DND-41 (cell line): ENCODE data around the gene MAST4.

Source experiments
- ATAC-seq: fragments of 200-7000 bp; cut with Tn5 transposase; 3 replicates; pipeline ENCODE4 v1.9.1; 2021; ENCODE audit warnings: low read depth; ENCODE audit not compliant: insufficient read depth
- DNase-seq: peaks from one replicate; pipeline ENCODE4 v3.0.0-alpha.2; 2020
- H2AFZ ChIP-seq: 2 replicates; pipeline ENCODE4 v1.6.0; 2012; ENCODE audit warnings: low read depth, low read length
- H3K27ac ChIP-seq: 2 replicates; pipeline ENCODE4 v1.5.1; 2012; ENCODE audit warnings: low read length, inconsistent platforms
- H3K27me3 ChIP-seq: fragments of 200-600 bp; sonication (generic); 2 replicates; pipeline ENCODE4 v1.6.0; 2012; ENCODE audit warnings: low read length, mild to moderate bottlenecking, inconsistent platforms; ENCODE audit not compliant: insufficient read depth, poor library complexity
- H3K36me3 ChIP-seq: 2 replicates; pipeline ENCODE4 v1.5.1; 2012; ENCODE audit warnings: low read length, inconsistent platforms; ENCODE audit not compliant: insufficient read depth
- H3K4me1 ChIP-seq: 2 replicates; pipeline ENCODE4 v1.5.1; 2012; ENCODE audit warnings: mild to moderate bottlenecking, low read length; ENCODE audit not compliant: insufficient read depth
- H3K4me2 ChIP-seq: 2 replicates; pipeline ENCODE4 v1.6.0; 2012; ENCODE audit warnings: mild to moderate bottlenecking, moderate library complexity, low read length, inconsistent platforms; ENCODE audit not compliant: insufficient read depth
- H3K4me3 ChIP-seq, 2 experiments: fragments of 200-600 bp in 1 of 2; shearing (Covaris generic) in 1 of 2; 2 replicates each; pipeline ENCODE4 v1.5.1; 2012 to 2016; ENCODE audit warnings: inconsistent platforms in 2 of 2, low read length in 2 of 2, mild to moderate bottlenecking in 2 of 2, low read depth in 1 of 2, moderate library complexity in 1 of 2
- H3K79me2 ChIP-seq: 2 replicates; pipeline ENCODE4 v1.6.0; 2012; ENCODE audit warnings: low read length, inconsistent platforms; ENCODE audit not compliant: insufficient read depth
- H3K9ac ChIP-seq: 2 replicates; pipeline ENCODE4 v1.6.0; 2012; ENCODE audit warnings: low read depth, mild to moderate bottlenecking, inconsistent platforms, low read length, moderate library complexity
- H3K9me3 ChIP-seq: 2 replicates; pipeline ENCODE4 v1.5.1; 2012; ENCODE audit warnings: low read length, moderate library complexity, mild to moderate bottlenecking, inconsistent platforms; ENCODE audit not compliant: insufficient read depth, severe bottlenecking
- H4K20me1 ChIP-seq: 2 replicates; pipeline ENCODE4 v1.6.0; 2012; ENCODE audit warnings: low read length; ENCODE audit not compliant: insufficient read depth
- EZH2 ChIP-seq: IDR thresholded peaks from 3 replicates; pipeline ENCODE4 v1.6.1; 2012; ENCODE audit warnings: borderline replicate concordance, low read depth, mild to moderate bottlenecking, moderate library complexity, low read length, inconsistent platforms; ENCODE audit not compliant: severe bottlenecking
- TF ChIP-seq, protein P1 (sequence below): IDR thresholded peaks from 2 replicates; pipeline ENCODE4 v1.5.1; 2012; ENCODE audit warnings: borderline replicate concordance, low read length, moderate library complexity, mild to moderate bottlenecking; ENCODE audit not compliant: poor library complexity, severe bottlenecking; ENCODE audit errors: extremely low read depth

Gene MAST4

DNA sequence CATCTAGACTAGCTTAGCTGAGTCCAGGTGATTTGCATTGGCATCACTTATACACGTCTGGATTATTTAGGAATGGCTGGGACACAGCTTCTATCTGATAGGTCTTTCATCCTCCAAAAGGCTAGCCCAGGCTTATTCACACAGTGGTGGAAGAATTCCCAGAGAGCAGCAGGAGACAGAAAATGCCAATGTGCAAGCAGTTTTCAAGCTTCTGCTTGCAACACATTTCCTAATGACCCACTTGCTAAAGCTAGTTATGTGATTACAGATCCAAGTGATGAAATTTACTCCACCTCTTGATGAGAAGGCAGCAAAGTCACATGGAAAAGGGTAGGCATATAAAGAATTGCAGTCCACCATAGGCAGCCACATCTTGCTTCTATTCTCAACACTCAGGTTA, 44.2 kb upstream of the MAST4 start:
- Histone ChIP-seq H3K79me2 (no peaks in the 10 kb centered on the region), H3K27me3 (no peaks in the 10 kb centered on the region), H3K36me3 (no peaks in the 10 kb centered on the region), H3K4me2 (no peak overlapping the region), H2AFZ (no peak overlapping the region), H4K20me1 (no peaks in the 10 kb centered on the region), H3K9me3 (peaks cover 9% of the 10 kb centered on the region), H3K27ac (no peak overlapping the region), H3K9ac (no peak overlapping the region), H3K4me1 (peaks cover 17% of the 10 kb centered on the region), H3K4me3 (no peak overlapping the region)
- no peak for DNase-seq
- TF ChIP-seq EZH2, result no peak
- TF ChIP-seq, protein P1, sequence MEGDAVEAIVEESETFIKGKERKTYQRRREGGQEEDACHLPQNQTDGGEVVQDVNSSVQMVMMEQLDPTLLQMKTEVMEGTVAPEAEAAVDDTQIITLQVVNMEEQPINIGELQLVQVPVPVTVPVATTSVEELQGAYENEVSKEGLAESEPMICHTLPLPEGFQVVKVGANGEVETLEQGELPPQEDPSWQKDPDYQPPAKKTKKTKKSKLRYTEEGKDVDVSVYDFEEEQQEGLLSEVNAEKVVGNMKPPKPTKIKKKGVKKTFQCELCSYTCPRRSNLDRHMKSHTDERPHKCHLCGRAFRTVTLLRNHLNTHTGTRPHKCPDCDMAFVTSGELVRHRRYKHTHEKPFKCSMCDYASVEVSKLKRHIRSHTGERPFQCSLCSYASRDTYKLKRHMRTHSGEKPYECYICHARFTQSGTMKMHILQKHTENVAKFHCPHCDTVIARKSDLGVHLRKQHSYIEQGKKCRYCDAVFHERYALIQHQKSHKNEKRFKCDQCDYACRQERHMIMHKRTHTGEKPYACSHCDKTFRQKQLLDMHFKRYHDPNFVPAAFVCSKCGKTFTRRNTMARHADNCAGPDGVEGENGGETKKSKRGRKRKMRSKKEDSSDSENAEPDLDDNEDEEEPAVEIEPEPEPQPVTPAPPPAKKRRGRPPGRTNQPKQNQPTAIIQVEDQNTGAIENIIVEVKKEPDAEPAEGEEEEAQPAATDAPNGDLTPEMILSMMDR, result no peak
- no peak for ATAC-seq

DNA sequence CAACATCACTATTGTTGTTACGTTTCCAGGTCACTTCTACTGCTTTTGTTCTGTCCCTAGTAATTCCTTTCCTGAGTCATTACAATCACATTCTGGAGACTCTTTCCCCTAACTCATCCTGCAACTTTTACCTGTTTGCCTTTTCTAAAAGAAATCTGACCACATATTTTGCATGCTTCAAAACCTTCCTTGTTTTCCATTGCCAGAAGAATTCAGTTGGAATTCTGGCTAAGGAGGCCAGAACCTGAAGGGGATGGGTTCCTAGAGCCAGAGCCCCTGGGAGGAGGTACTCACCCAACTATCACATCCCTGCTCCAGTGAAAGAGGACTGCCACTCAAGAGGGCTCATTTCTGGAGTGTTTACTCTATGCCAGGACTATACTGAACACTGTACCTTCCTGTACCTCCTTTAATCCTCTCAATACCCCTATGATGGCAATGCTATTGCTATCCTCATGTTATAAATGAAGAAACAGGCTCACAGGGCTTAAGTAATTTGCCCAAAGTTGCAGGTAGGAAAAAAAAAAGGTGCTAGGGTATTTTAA, 42.8 kb upstream of the MAST4 start:
- no peaks in the 10 kb centered on the region for H3K27me3 ChIP-seq
- no peak for TF ChIP-seq EZH2
- TF ChIP-seq, protein P1, result no peak

DNA sequence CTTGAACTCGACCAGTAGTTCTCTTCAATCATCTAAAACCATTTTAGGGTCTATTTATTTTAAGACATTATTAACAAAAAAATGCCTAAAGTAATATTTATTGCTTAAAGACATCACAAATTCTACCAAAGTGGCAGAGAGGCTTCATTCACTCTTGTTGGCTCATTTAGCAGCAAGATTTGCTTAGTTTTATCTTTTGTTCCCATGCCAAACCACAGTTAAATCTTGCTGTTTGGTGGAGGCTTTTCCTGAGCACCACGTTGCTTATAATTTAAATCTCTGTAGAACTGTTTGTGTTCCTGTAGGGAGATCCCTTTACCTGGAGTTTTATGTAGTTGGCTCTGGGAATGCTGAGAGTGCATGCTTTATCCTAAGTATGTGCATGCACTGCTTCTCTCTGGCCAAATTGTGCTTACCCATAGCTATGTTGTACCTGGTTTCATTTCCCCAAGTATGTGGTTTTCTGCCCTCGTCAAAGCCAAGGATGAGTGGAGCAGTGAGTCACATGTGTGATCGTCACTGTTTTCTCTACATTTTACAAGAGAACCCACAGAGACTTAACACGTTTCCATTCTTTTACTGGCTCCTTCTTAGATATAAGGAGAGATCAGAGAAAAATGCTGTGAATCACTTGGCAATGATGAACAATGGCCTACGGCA, 42.1 kb upstream of the MAST4 start:
- Histone ChIP-seq H3K79me2 (no peaks in the 10 kb centered on the region), H3K27me3 (no peaks in the 10 kb centered on the region), H2AFZ (peak overlapping the region; percentile 12), H3K9me3 (peaks cover 4% of the 10 kb centered on the region), H3K9ac (0 out of 2 replicates have a peak overlapping the region, but pooled peaks have one; percentile 4), H3K4me2 (peak overlapping the region; percentile 53), H3K4me3 (peak overlapping the region in 1 of 2 experiments; percentile 34; a peak in 2 of 4 replicates), H3K36me3 (no peaks in the 10 kb centered on the region), H3K27ac (peak overlapping the region; percentile 22), H4K20me1 (no peaks in the 10 kb centered on the region), H3K4me1 (peaks cover 25% of the 10 kb centered on the region)
- TF ChIP-seq, protein P1, result no peak
- TF ChIP-seq EZH2, result no peak
- peak; percentile 94 for ATAC-seq
- DNase-seq, result peak; percentile 62

More for the DNA sequence above, 42.8 kb upstream of the MAST4 start:
- DNase-seq (no peak), ATAC-seq (no peak)
- Histone ChIP-seq H3K36me3 (no peaks in the 10 kb centered on the region), H3K4me3 (no peak overlapping the region), H3K4me1 (peaks cover 19% of the 10 kb centered on the region), H3K9ac (no peak overlapping the region), H3K27ac (no peak overlapping the region), H3K79me2 (no peaks in the 10 kb centered on the region), H2AFZ (no peak overlapping the region), H4K20me1 (no peaks in the 10 kb centered on the region), H3K9me3 (peaks cover 4% of the 10 kb centered on the region), H3K4me2 (peak overlapping the region; percentile 53; the same call in 1 of the 2 replicates)
